Fibroblast of lung (primary cell): Measurements from ENCODE around the gene ASXL2. TPM values are rescaled to one million over a fixed set of nuclear protein-coding genes. Genes with fewer than 3 reads are reported as not detected.
A peak's percentile ranks its signal among the peaks of the same experiment; 100 is the strongest.

Source experiments
- DNase-seq, 2 donors: peaks; one replicate each; pipeline versions ENCODE4 v3.0.0 to v3.0.0-alpha.2; 2010; ENCODE audit warnings: low read depth in 2 of 2
- H2AFZ ChIP-seq: 2 replicates; pipeline ENCODE4 v1.5.1; 2012; ENCODE audit warnings: low read length, control low read depth, inconsistent platforms
- H3K27ac ChIP-seq: 2 replicates; pipeline ENCODE4 v1.5.1; 2011; ENCODE audit warnings: low read length, control low read depth; ENCODE audit not compliant: insufficient read depth
- H3K27me3 ChIP-seq: 2 replicates; pipeline ENCODE4 v1.5.1; 2011; ENCODE audit warnings: mild to moderate bottlenecking, low read length; ENCODE audit not compliant: control insufficient read depth, insufficient read depth
- H3K36me3 ChIP-seq: 2 replicates; pipeline ENCODE4 v1.5.1; 2011; ENCODE audit warnings: low read length; ENCODE audit not compliant: control insufficient read depth, insufficient read depth
- H3K4me1 ChIP-seq: 2 replicates; pipeline ENCODE4 v1.5.1; 2011; ENCODE audit warnings: low read length; ENCODE audit not compliant: control insufficient read depth, insufficient read depth; ENCODE audit errors: extremely low read depth
- H3K4me2 ChIP-seq: 2 replicates; pipeline ENCODE4 v1.5.1; 2011; ENCODE audit warnings: low read length, control low read depth; ENCODE audit not compliant: insufficient read depth; ENCODE audit errors: extremely low read depth
- H3K4me3 ChIP-seq, 4 experiments: fragments of 200-600 bp in 1 of 4; sonication (generic) in 1 of 4; replicated peaks in 1 of 4; 2 replicates each; pipeline ENCODE4 v1.5.1; 2011 to 2016; ENCODE audit warnings: low read length in 4 of 4, low read depth in 3 of 4, mild to moderate bottlenecking in 3 of 4, control low read depth in 2 of 4, inconsistent platforms in 1 of 4, mixed read lengths in 1 of 4; ENCODE audit not compliant: insufficient read depth in 1 of 4; ENCODE audit errors: control extremely low read depth in 1 of 4
- H3K79me2 ChIP-seq: 2 replicates; pipeline ENCODE4 v1.5.1; 2012; ENCODE audit warnings: mild to moderate bottlenecking, low read length, inconsistent platforms; ENCODE audit not compliant: control insufficient read depth, insufficient read depth
- H3K9ac ChIP-seq: 2 replicates; pipeline ENCODE4 v1.5.1; 2011; ENCODE audit warnings: mild to moderate bottlenecking, low read length, control low read depth; ENCODE audit not compliant: insufficient read depth
- H3K9me3 ChIP-seq: 2 replicates; pipeline ENCODE4 v1.5.1; 2012; ENCODE audit warnings: low read depth, low read length; ENCODE audit not compliant: control insufficient read depth, insufficient read depth
- H4K20me1 ChIP-seq: 2 replicates; pipeline ENCODE4 v1.5.1; 2011; ENCODE audit warnings: low read length; ENCODE audit not compliant: control insufficient read depth, insufficient read depth; ENCODE audit errors: extremely low read depth
- EZH2 ChIP-seq: IDR thresholded peaks from 2 replicates; pipeline ENCODE4 v1.5.1; 2012; ENCODE audit warnings: low read length, control low read depth, mild to moderate bottlenecking; ENCODE audit errors: missing control alignments
- polyA plus RNA-seq, 2 donors: library from polyadenylated mRNA; depleted of rRNA in 1 of 2; stranded (reverse) in 1 of 2; unstranded in 1 of 2; fragments of >200 nt; gene quantifications; 2 replicates each; pipeline ENCODE4 v1.2.1, GENCODE V29; 2011 to 2012; ENCODE audit warnings: missing spikeins in 1 of 2
- total RNA-seq: library from RNA; depleted of rRNA; stranded (reverse); fragments of >200 nt; gene quantifications from 2 replicates; pipeline ENCODE4 v1.2.1, GENCODE V29; 2014
- TF ChIP-seq, protein P1 (sequence below), 2 donors: IDR thresholded peaks in 1 of 2; conservative IDR thresholded peaks in 1 of 2; 1 replicate in 1 of 2; 2 replicates in 1 of 2; pipeline ENCODE4 v1.5.1; 2011 to 2012; ENCODE audit warnings: low read length in 2 of 2, control low read depth in 1 of 2, inconsistent platforms in 1 of 2, low read depth in 1 of 2, mild to moderate bottlenecking in 1 of 2

ASXL2 gene
- total and polyA plus RNA-seq, 2 donors (not counting 1 experiment from before 2014, with no cell fraction given), result 5.9 to 16.6 TPM

GRCh38 chr2:25742501-25742900 is 135.8 kb downstream of the ASXL2 start:
- Histone ChIP-seq H3K27ac (no peak overlapping the region), H3K9ac (no peak overlapping the region), H3K9me3 (no peaks in the 10 kb centered on the region), H3K4me2 (no peak overlapping the region), H3K36me3 (peaks cover 2% of the 10 kb centered on the region), H3K4me1 (no peaks in the 10 kb centered on the region), H3K4me3 (no peak overlapping the region), H2AFZ (no peak overlapping the region), H3K27me3 (no peaks in the 10 kb centered on the region), H4K20me1 (no peaks in the 10 kb centered on the region), H3K79me2 (no peaks in the 10 kb centered on the region)
- TF ChIP-seq EZH2, result no peak
- TF ChIP-seq, protein P1, sequence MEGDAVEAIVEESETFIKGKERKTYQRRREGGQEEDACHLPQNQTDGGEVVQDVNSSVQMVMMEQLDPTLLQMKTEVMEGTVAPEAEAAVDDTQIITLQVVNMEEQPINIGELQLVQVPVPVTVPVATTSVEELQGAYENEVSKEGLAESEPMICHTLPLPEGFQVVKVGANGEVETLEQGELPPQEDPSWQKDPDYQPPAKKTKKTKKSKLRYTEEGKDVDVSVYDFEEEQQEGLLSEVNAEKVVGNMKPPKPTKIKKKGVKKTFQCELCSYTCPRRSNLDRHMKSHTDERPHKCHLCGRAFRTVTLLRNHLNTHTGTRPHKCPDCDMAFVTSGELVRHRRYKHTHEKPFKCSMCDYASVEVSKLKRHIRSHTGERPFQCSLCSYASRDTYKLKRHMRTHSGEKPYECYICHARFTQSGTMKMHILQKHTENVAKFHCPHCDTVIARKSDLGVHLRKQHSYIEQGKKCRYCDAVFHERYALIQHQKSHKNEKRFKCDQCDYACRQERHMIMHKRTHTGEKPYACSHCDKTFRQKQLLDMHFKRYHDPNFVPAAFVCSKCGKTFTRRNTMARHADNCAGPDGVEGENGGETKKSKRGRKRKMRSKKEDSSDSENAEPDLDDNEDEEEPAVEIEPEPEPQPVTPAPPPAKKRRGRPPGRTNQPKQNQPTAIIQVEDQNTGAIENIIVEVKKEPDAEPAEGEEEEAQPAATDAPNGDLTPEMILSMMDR (conservative IDR thresholded peaks at IDR 0.05 in 1 of 2, IDR thresholded peaks at IDR 0.05 in 1 of 2; ENCODE audit: low read depth in 1 of 2, low read length in 2 of 2), result no peak
- no peak for DNase-seq

GRCh38 chr2:25740810-25741381 is 137.4 kb downstream of the ASXL2 start:
- Histone ChIP-seq H3K27ac (no peak overlapping the region), H3K9ac (no peak overlapping the region), H3K4me1 (no peaks in the 10 kb centered on the region), H3K79me2 (no peaks in the 10 kb centered on the region), H3K9me3 (no peaks in the 10 kb centered on the region), H3K36me3 (peaks cover 2% of the 10 kb centered on the region), H3K4me2 (no peak overlapping the region), H4K20me1 (no peaks in the 10 kb centered on the region), H3K27me3 (no peaks in the 10 kb centered on the region), H2AFZ (no peak overlapping the region), H3K4me3 (no peak overlapping the region)
- TF ChIP-seq, protein P1 (conservative IDR thresholded peaks at IDR 0.05 in 1 of 2, IDR thresholded peaks at IDR 0.05 in 1 of 2; ENCODE audit: low read depth in 1 of 2, low read length in 2 of 2), result no peak
- TF ChIP-seq EZH2, result no peak
- DNase-seq, result peak in 1 of 2 donors; percentile 26

GRCh38 chr2:25738383-25739343 is 139.6 kb downstream of the ASXL2 start:
- H3K27ac ChIP-seq, result no peak overlapping the region
- DNase-seq, result no peak
- peaks cover 2% of the 10 kb centered on the region for H3K36me3 ChIP-seq
- no peak for TF ChIP-seq EZH2
- TF ChIP-seq, protein P1 (conservative IDR thresholded peaks at IDR 0.05 in 1 of 2, IDR thresholded peaks at IDR 0.05 in 1 of 2; ENCODE audit: low read depth in 1 of 2, low read length in 2 of 2), result no peak
- no peaks in the 10 kb centered on the region for H3K4me1 ChIP-seq
- H4K20me1 ChIP-seq, result no peaks in the 10 kb centered on the region
- H3K79me2 ChIP-seq, result no peaks in the 10 kb centered on the region
- H3K4me2 ChIP-seq, result no peak overlapping the region
- no peak overlapping the region for H3K4me3 ChIP-seq
- no peak overlapping the region for H2AFZ ChIP-seq
- H3K9ac ChIP-seq, result no peak overlapping the region
- no peaks in the 10 kb centered on the region for H3K27me3 ChIP-seq
- no peaks in the 10 kb centered on the region for H3K9me3 ChIP-seq
